ENCODE data around the gene CDH13.

CDH13 gene

GRCh38 chr16:83315271-83315670, 688.5 kb downstream of the CDH13 start:
- Histone ChIP-seq H3K9me3 (replicated peaks; ENCODE audit: insufficient read depth, low read length) (no peaks in the 10 kb centered on the region), H3F3A (ENCODE audit: insufficient read depth, low read length) (no peaks in the 10 kb centered on the region), H4K20me1 (ENCODE audit: insufficient read depth, low read length) (no peaks in the 10 kb centered on the region), H3K36me3 (replicated peaks; ENCODE audit: insufficient read depth, low read length) (no peaks in the 10 kb centered on the region), H3K27me3 (replicated peaks; ENCODE audit: insufficient read depth, low read length) (no peaks in the 10 kb centered on the region), H3K9me2 (replicated peaks; ENCODE audit: insufficient read depth, low read length) (no peaks in the 10 kb centered on the region), H3K4me2 (ENCODE audit: low read depth, low read length) (no peak overlapping the region), H3K9ac (ENCODE audit: low read length) (no peak overlapping the region), H3K4me3 (ENCODE audit: low read length) (no peak overlapping the region), H3K79me2 (ENCODE audit: low read length) (no peaks in the 10 kb centered on the region), H3K4me1 (ENCODE audit: low read length) (no peaks in the 10 kb centered on the region), H2AFZ (ENCODE audit: low read length) (no peak overlapping the region), H3K27ac (ENCODE audit: low read length) (no peak overlapping the region)
- TF ChIP-seq EZH2phosphoT487 (IDR thresholded peaks at IDR 0.05; ENCODE audit: low read length) (no peak), EZH2 (optimal IDR thresholded peaks at IDR 0.05; ENCODE audit: low read depth, low read length) (no peak), CTCF (IDR thresholded peaks at IDR 0.05; ENCODE audit: low read length) (no peak)
- DNase-seq, result no peak

GRCh38 chr16:83316458-83316857, 689.7 kb downstream of the CDH13 start:
- no peaks in the 10 kb centered on the region for H3K9me2 ChIP-seq (replicated peaks; ENCODE audit: insufficient read depth, low read length)
- no peak overlapping the region for H3K9ac ChIP-seq (ENCODE audit: low read length)
- H3K4me1 ChIP-seq (ENCODE audit: low read length), result no peaks in the 10 kb centered on the region
- H3K9me3 ChIP-seq (replicated peaks; ENCODE audit: insufficient read depth, low read length), result no peaks in the 10 kb centered on the region
- H3F3A ChIP-seq (ENCODE audit: insufficient read depth, low read length), result no peaks in the 10 kb centered on the region
- H3K27ac ChIP-seq (ENCODE audit: low read length), result no peak overlapping the region
- TF ChIP-seq EZH2phosphoT487 (IDR thresholded peaks at IDR 0.05; ENCODE audit: low read length), result no peak
- TF ChIP-seq CTCF (IDR thresholded peaks at IDR 0.05; ENCODE audit: low read length), result no peak
- TF ChIP-seq EZH2 (optimal IDR thresholded peaks at IDR 0.05; ENCODE audit: low read depth, low read length), result no peak
- H4K20me1 ChIP-seq (ENCODE audit: insufficient read depth, low read length), result no peaks in the 10 kb centered on the region
- no peaks in the 10 kb centered on the region for H3K27me3 ChIP-seq (replicated peaks; ENCODE audit: insufficient read depth, low read length)
- H3K4me2 ChIP-seq (ENCODE audit: low read depth, low read length), result no peak overlapping the region
- no peaks in the 10 kb centered on the region for H3K36me3 ChIP-seq (replicated peaks; ENCODE audit: insufficient read depth, low read length)
- H2AFZ ChIP-seq (ENCODE audit: low read length), result no peak overlapping the region
- no peaks in the 10 kb centered on the region for H3K79me2 ChIP-seq (ENCODE audit: low read length)
- DNase-seq, result no peak
- no peak overlapping the region for H3K4me3 ChIP-seq (ENCODE audit: low read length)

- Histone ChIP-seq H3F3A (ENCODE audit: insufficient read depth, low read length) (no peaks in the 10 kb centered on the region), H3K4me2 (ENCODE audit: low read depth, low read length) (no peak overlapping the region), H3K36me3 (replicated peaks; ENCODE audit: insufficient read depth, low read length) (no peaks in the 10 kb centered on the region), H3K4me3 (ENCODE audit: low read length) (no peak overlapping the region), H3K9me2 (replicated peaks; ENCODE audit: insufficient read depth, low read length) (no peaks in the 10 kb centered on the region), H3K27ac (ENCODE audit: low read length) (no peak overlapping the region), H3K79me2 (ENCODE audit: low read length) (no peaks in the 10 kb centered on the region), H3K27me3 (replicated peaks; ENCODE audit: insufficient read depth, low read length) (no peaks in the 10 kb centered on the region), H3K9me3 (replicated peaks; ENCODE audit: insufficient read depth, low read length) (no peaks in the 10 kb centered on the region), H2AFZ (ENCODE audit: low read length) (no peak overlapping the region), H3K9ac (ENCODE audit: low read length) (no peak overlapping the region), H3K4me1 (ENCODE audit: low read length) (no peaks in the 10 kb centered on the region), H4K20me1 (ENCODE audit: insufficient read depth, low read length) (no peaks in the 10 kb centered on the region)
- TF ChIP-seq CTCF (IDR thresholded peaks at IDR 0.05; ENCODE audit: low read length) (no peak), EZH2phosphoT487 (IDR thresholded peaks at IDR 0.05; ENCODE audit: low read length) (no peak), EZH2 (optimal IDR thresholded peaks at IDR 0.05; ENCODE audit: low read depth, low read length) (no peak)
- no peak for DNase-seq
These were observed 691.6 kb downstream of the CDH13 start for GRCh38 chr16:83318390-83318789.
